ENCODE results near the gene RERE.

GRCh38 chr1:8476006-8476405 lies 341.4 kb downstream of the RERE start:
- TF ChIP-seq, protein P1, sequence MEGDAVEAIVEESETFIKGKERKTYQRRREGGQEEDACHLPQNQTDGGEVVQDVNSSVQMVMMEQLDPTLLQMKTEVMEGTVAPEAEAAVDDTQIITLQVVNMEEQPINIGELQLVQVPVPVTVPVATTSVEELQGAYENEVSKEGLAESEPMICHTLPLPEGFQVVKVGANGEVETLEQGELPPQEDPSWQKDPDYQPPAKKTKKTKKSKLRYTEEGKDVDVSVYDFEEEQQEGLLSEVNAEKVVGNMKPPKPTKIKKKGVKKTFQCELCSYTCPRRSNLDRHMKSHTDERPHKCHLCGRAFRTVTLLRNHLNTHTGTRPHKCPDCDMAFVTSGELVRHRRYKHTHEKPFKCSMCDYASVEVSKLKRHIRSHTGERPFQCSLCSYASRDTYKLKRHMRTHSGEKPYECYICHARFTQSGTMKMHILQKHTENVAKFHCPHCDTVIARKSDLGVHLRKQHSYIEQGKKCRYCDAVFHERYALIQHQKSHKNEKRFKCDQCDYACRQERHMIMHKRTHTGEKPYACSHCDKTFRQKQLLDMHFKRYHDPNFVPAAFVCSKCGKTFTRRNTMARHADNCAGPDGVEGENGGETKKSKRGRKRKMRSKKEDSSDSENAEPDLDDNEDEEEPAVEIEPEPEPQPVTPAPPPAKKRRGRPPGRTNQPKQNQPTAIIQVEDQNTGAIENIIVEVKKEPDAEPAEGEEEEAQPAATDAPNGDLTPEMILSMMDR (IDR thresholded peaks at IDR 0.05; ENCODE audit: borderline replicate concordance, extremely low read depth, low read length, poor library complexity, severe bottlenecking), result no peak
- TF ChIP-seq EZH2 (IDR thresholded peaks at IDR 0.05; ENCODE audit: borderline replicate concordance, low read depth, low read length, severe bottlenecking), result no peak
